ENCODE data around the gene P2RY14. TPM values are rescaled to one million over a fixed set of nuclear protein-coding genes. Genes with fewer than 3 reads are reported as not detected.
A peak's percentile ranks its signal among the peaks of the same experiment; 100 is the strongest.

Gene P2RY14
- total and polyA plus RNA-seq, 2 experiments from 2014 or later, result 0.95 TPM; not detected in 1

DNA sequence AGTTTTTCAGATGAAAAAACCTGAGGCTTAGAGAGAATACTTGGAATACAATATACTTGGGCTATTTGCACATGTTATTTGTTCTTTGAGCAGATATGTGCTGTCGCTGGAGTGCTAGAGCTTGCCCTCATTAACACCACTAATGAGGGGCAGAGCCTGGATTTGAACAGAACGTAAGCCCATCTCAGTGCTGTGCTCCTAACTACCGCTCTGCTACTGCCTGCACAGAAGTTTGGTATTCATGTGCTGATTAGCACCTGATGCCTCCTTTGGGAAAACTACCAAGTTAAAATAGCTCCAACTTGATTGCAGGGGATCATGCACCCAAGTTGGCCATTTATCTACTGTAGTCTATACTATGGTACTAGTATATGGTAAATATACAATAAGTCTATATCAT, 34.6 kb upstream of the P2RY14 start:
- Histone ChIP-seq H2AFZ (no peak overlapping the region), H3K79me2 (replicated peaks; ENCODE audit: insufficient read depth) (no peaks in the 10 kb centered on the region), H3K4me3 (no peak overlapping the region), H3K27ac (ENCODE audit: low read depth) (peak overlapping the region; percentile 73; the same call in 1 of the 2 replicates), H3K9me2 (ENCODE audit: insufficient read depth) (no peaks in the 10 kb centered on the region), H3F3A (replicated peaks; ENCODE audit: low read depth) (no peaks in the 10 kb centered on the region), H3K4me1 (ENCODE audit: insufficient read depth) (peaks cover 39% of the 10 kb centered on the region), H4K20me1 (replicated peaks; ENCODE audit: insufficient read depth) (no peaks in the 10 kb centered on the region), H3K4me2 (no peak overlapping the region), H3K36me3 (ENCODE audit: insufficient read depth) (no peaks in the 10 kb centered on the region), H3K27me3 (ENCODE audit: insufficient read depth) (no peaks in the 10 kb centered on the region)
- H3K9me3 Mint-ChIP-seq, result no peaks in the 10 kb centered on the region
- TF ChIP-seq REST (IDR thresholded peaks at IDR 0.05; ENCODE audit: unreplicated experiment), result no peak
- TF ChIP-seq ZNF114 (CRISPR knock-in tag; IDR thresholded peaks at IDR 0.05), result no peak
- TF ChIP-seq NANOG (IDR thresholded peaks at IDR 0.05; ENCODE audit: borderline replicate concordance), result 0 out of 2 replicates have a peak, but pooled peaks have one; percentile 13
- H3K36me3 Mint-ChIP-seq (ENCODE audit: low read depth), result no peaks in the 10 kb centered on the region
- peaks cover 55% of the 10 kb centered on the region for H3K4me1 Mint-ChIP-seq
- no peaks in the 10 kb centered on the region for H3K27me3 Mint-ChIP-seq (ENCODE audit: insufficient read depth, low read depth, poor library complexity)
- no peak overlapping the region for H3K4me3 Mint-ChIP-seq
- H3K27ac Mint-ChIP-seq, result no peak overlapping the region
- no peak for DNase-seq (ENCODE audit: low spot score)
- peak; percentile 80 for ATAC-seq

DNA sequence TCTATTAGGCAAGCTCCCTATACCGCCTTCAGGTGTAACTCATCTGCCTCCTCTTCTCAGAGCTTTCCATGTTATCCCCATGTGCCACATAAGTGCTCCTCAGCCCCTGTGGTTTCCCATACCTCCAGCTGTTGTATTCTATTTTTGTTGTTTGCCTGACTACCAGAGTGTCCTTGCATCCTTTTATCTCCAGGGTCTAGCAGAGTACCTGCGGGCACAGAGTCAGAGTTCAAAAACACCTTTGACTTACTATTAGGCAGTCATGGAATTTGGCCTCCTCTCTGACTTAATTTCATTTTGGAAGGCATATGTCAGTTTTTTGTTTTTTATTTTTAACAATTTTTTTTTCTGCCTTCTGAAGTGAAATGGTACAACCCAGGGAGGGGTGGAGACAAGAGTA, 31.2 kb upstream of the P2RY14 start:
- no peaks in the 10 kb centered on the region for H3F3A ChIP-seq (replicated peaks; ENCODE audit: low read depth)
- H3K4me3 ChIP-seq, result no peak overlapping the region
- H3K79me2 ChIP-seq (replicated peaks; ENCODE audit: insufficient read depth), result no peaks in the 10 kb centered on the region
- Mint-ChIP-seq H3K4me1 (peaks cover 65% of the 10 kb centered on the region), H3K9me3 (no peaks in the 10 kb centered on the region), H3K36me3 (ENCODE audit: low read depth) (no peaks in the 10 kb centered on the region), H3K27ac (no peak overlapping the region), H3K4me3 (no peak overlapping the region), H3K27me3 (ENCODE audit: insufficient read depth, low read depth, poor library complexity) (no peaks in the 10 kb centered on the region)
- H3K4me1 ChIP-seq (ENCODE audit: insufficient read depth), result peaks cover 24% of the 10 kb centered on the region
- H3K36me3 ChIP-seq (ENCODE audit: insufficient read depth), result no peaks in the 10 kb centered on the region
- H3K9me2 ChIP-seq (ENCODE audit: insufficient read depth), result no peaks in the 10 kb centered on the region
- H4K20me1 ChIP-seq (replicated peaks; ENCODE audit: insufficient read depth), result no peaks in the 10 kb centered on the region
- no peak overlapping the region for H3K4me2 ChIP-seq
- no peak for ATAC-seq
- H2AFZ ChIP-seq, result no peak overlapping the region
- no peak for TF ChIP-seq STAT1 (IDR thresholded peaks at IDR 0.05; ENCODE audit: unreplicated experiment)
- TF ChIP-seq, protein P1, sequence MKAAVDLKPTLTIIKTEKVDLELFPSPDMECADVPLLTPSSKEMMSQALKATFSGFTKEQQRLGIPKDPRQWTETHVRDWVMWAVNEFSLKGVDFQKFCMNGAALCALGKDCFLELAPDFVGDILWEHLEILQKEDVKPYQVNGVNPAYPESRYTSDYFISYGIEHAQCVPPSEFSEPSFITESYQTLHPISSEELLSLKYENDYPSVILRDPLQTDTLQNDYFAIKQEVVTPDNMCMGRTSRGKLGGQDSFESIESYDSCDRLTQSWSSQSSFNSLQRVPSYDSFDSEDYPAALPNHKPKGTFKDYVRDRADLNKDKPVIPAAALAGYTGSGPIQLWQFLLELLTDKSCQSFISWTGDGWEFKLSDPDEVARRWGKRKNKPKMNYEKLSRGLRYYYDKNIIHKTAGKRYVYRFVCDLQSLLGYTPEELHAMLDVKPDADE (IDR thresholded peaks at IDR 0.05), result no peak
- no peaks in the 10 kb centered on the region for H3K27me3 ChIP-seq (ENCODE audit: insufficient read depth)
- no peak overlapping the region for H3K27ac ChIP-seq (ENCODE audit: low read depth)
- no peak for DNase-seq (ENCODE audit: low spot score)
